GM21619 (cell line): ENCODE data around the gene CARS2.
A peak's percentile ranks its signal among the peaks of the same experiment; 100 is the strongest.
"Not testable (repeated sequence)": the region's sequence is repeated elsewhere in the genome, so short reads cannot be mapped to it uniquely, and the experiment has no call there.

Experiments
- ATAC-seq: cut with Tn5 transposase; IDR thresholded peaks from one replicate; pipeline ENCODE4 v1.9.1; 2021; ENCODE audit not compliant: unreplicated experiment

The CARS2 gene

GRCh38 chr13:110705826-110706569 is at the start of gene CARS2:
Gene CARS2 (minus strand): TSS chr13:110706116. CDS start chr13:110706093, 23 bp downstream.
- peak; percentile 91 for ATAC-seq

- no peak for ATAC-seq
These were observed 42.4 kb upstream of the CARS2 start for GRCh38 chr13:110748271-110748670.

GRCh38 chr13:110746438-110746837 is 40.5 kb upstream of the CARS2 start:
- no peak for ATAC-seq

GRCh38 chr13:110743687-110744086 is 37.8 kb upstream of the CARS2 start:
- ATAC-seq, result no peak

- no peak for ATAC-seq
These were observed 31.6 kb upstream of the CARS2 start for GRCh38 chr13:110737555-110737954.

GRCh38 chr13:110734561-110734960 is 28.6 kb upstream of the CARS2 start:
- no peak for ATAC-seq

- no peak for ATAC-seq
These were observed 25.2 kb upstream of the CARS2 start for GRCh38 chr13:110731072-110731471.

- peak; percentile 66 for ATAC-seq
These were observed 20.8 kb upstream of the CARS2 start for GRCh38 chr13:110726726-110727125.

GRCh38 chr13:110726153-110726552 is 20.2 kb upstream of the CARS2 start:
- not testable (repeated sequence) for ATAC-seq

- no peak for ATAC-seq
These were observed 17.7 kb upstream of the CARS2 start for GRCh38 chr13:110723598-110723997.

- ATAC-seq, result no peak
These were observed 17.1 kb upstream of the CARS2 start for GRCh38 chr13:110722971-110723370.

GRCh38 chr13:110719036-110719710 is 13.3 kb upstream of the CARS2 start:
- ATAC-seq, result no peak

- no peak for ATAC-seq
These were observed 10.3 kb upstream of the CARS2 start for GRCh38 chr13:110716247-110716515.

GRCh38 chr13:110715395-110716246 is 9.7 kb upstream of the CARS2 start:
- ATAC-seq, result peak; percentile 57

- ATAC-seq, result no peak
These were observed 9.0 kb upstream of the CARS2 start for GRCh38 chr13:110714797-110715394.

- ATAC-seq, result no peak
These were observed 8.3 kb upstream of the CARS2 start for GRCh38 chr13:110713981-110714796.

GRCh38 chr13:110713642-110713952 is 7.7 kb upstream of the CARS2 start, which contains the start of gene ING1:
Gene ING1 (plus strand): TSS chr13:110713700. CDS start chr13:110714150, 450 bp downstream.
- no peak for ATAC-seq

GRCh38 chr13:110712849-110713641 is 7.1 kb upstream of the CARS2 start:
- ATAC-seq, result peak; percentile 45

GRCh38 chr13:110712081-110712848 is 6.3 kb upstream of the CARS2 start:
- ATAC-seq, result peak; percentile 26
